ENCODE data around the gene NT5C.
"Not testable (repeated sequence)": the region's sequence is repeated elsewhere in the genome, so short reads cannot be mapped to it uniquely, and the experiment has no call there.

- not testable (repeated sequence) for TF ChIP-seq POLR2A, CTCF (IDR thresholded peaks at IDR 0.05)
Observed at GRCh38 chr17:75133607-75134347, 2.2 kb upstream of the NT5C start.
